GM10847 (cell line): Measurements from ENCODE around the gene EXOC5.

Experiments used
- POLR2A ChIP-seq: IDR thresholded peaks from 2 replicates; pipeline ENCODE4 v1.6.1; 2011; ENCODE audit not compliant: insufficient read length; ENCODE audit errors: extremely low read depth

The EXOC5 gene

GRCh38 chr14:57275023-57275664 lies 6.4 kb upstream of the EXOC5 start:
- TF ChIP-seq POLR2A = no peak

- no peak for TF ChIP-seq POLR2A
Measured at GRCh38 chr14:57274551-57274950, 5.8 kb upstream of the EXOC5 start.

- no peak for TF ChIP-seq POLR2A
Measured at GRCh38 chr14:57273236-57273635, 4.5 kb upstream of the EXOC5 start.

GRCh38 chr14:57266065-57266464 lies 2.6 kb downstream of the EXOC5 start:
- TF ChIP-seq POLR2A = no peak

- TF ChIP-seq POLR2A = no peak
Measured at GRCh38 chr14:57262117-57262516, 6.6 kb downstream of the EXOC5 start.

- TF ChIP-seq POLR2A = no peak
Measured at GRCh38 chr14:57261604-57262003, 7.1 kb downstream of the EXOC5 start.

GRCh38 chr14:57259672-57260071 lies 9.0 kb downstream of the EXOC5 start:
- TF ChIP-seq POLR2A = no peak

GRCh38 chr14:57254884-57255283 lies 13.8 kb downstream of the EXOC5 start:
- no peak for TF ChIP-seq POLR2A

- TF ChIP-seq POLR2A = no peak
Measured at GRCh38 chr14:57246933-57247657, 21.6 kb downstream of the EXOC5 start.

- no peak for TF ChIP-seq POLR2A
Measured at GRCh38 chr14:57245941-57246340, 22.8 kb downstream of the EXOC5 start.

GRCh38 chr14:57244106-57244505 lies 24.6 kb downstream of the EXOC5 start:
- TF ChIP-seq POLR2A = no peak

- no peak for TF ChIP-seq POLR2A
Measured at GRCh38 chr14:57243320-57243719, 25.4 kb downstream of the EXOC5 start.

- TF ChIP-seq POLR2A = no peak
Measured at GRCh38 chr14:57232006-57232405, 36.7 kb downstream of the EXOC5 start.

- TF ChIP-seq POLR2A = no peak
Measured at GRCh38 chr14:57227083-57227482, 41.6 kb downstream of the EXOC5 start.

GRCh38 chr14:57221931-57222330 lies 46.8 kb downstream of the EXOC5 start:
- no peak for TF ChIP-seq POLR2A

GRCh38 chr14:57212919-57213318 lies 55.8 kb downstream of the EXOC5 start:
- no peak for TF ChIP-seq POLR2A

GRCh38 chr14:57209561-57209960 lies 59.1 kb downstream of the EXOC5 start:
- TF ChIP-seq POLR2A = no peak
